K562 (cell line): ENCODE results near the gene ZNRF1. TPM values are rescaled to one million over a fixed set of nuclear protein-coding genes. Genes with fewer than 3 reads are reported as not detected.
A peak's percentile ranks its signal among the peaks of the same experiment; 100 is the strongest.

ENCODE experiments used
- CBX1 ChIP-seq: sonication (generic); IDR thresholded peaks from 2 replicates; pipeline ENCODE4 v1.6.1; 2016; ENCODE audit warnings: antibody characterized with exemption, low read depth, mild to moderate bottlenecking
- ESRRA ChIP-seq: fragments of 450-650 bp; IDR thresholded peaks from 2 replicates; pipeline ENCODE4 v1.6.1; 2014; ENCODE audit warnings: low read depth, mild to moderate bottlenecking, moderate library complexity, borderline replicate concordance
- ESRRB ChIP-seq: fragments of 250-450 bp; sonication (Bioruptor Pico); IDR thresholded peaks from 2 replicates; pipeline ENCODE4 v1.5.0; 2020; ENCODE audit warnings: mild to moderate bottlenecking, moderate library complexity, borderline replicate concordance
- GTF2E2 ChIP-seq: fragments of 200-800 bp; sonication (Bioruptor generic); IDR thresholded peaks from 2 replicates; pipeline ENCODE4 v1.6.1; 2016; ENCODE audit warnings: missing genetic modification characterization, missing compliant biosample characterization
- HNRNPLL ChIP-seq: fragments of 200-400 bp; formaldehyde crosslinking; IDR thresholded peaks from 2 replicates; pipeline ENCODE4 v1.6.1; 2017; ENCODE audit warnings: low read length, low read depth, mild to moderate bottlenecking; ENCODE audit not compliant: poor library complexity, severe bottlenecking
- KDM5B ChIP-seq: fragments of 200-600 bp; sonication (generic); IDR thresholded peaks from 2 replicates; pipeline ENCODE4 v1.6.1; 2012; ENCODE audit warnings: low read depth, mild to moderate bottlenecking, moderate library complexity, low read length, control low read depth, inconsistent platforms; ENCODE audit not compliant: insufficient replicate concordance
- NFXL1 ChIP-seq: fragments of 450-650 bp; formaldehyde crosslinking; IDR thresholded peaks from 2 replicates; pipeline ENCODE4 v1.4.0; 2021; ENCODE audit warnings: mild to moderate bottlenecking
- POU5F1 ChIP-seq: fragments of 150-350 bp; IDR thresholded peaks from 2 replicates; pipeline ENCODE4 v1.6.1; 2014; ENCODE audit warnings: borderline replicate concordance, low read length, low read depth, mild to moderate bottlenecking; ENCODE audit not compliant: partially characterized antibody
- SETDB1 ChIP-seq: IDR thresholded peaks from one replicate; pipeline ENCODE4 v1.6.1; 2012; ENCODE audit warnings: low read length, control low read depth, inconsistent platforms
- STAT5B ChIP-seq: fragments of 250-450 bp; sonication (Bioruptor Pico); IDR thresholded peaks from 2 replicates; pipeline ENCODE4 v1.8.0; 2021; ENCODE audit warnings: mild to moderate bottlenecking, inconsistent platforms
- TBP ChIP-seq: optimal IDR thresholded peaks from 2 replicates; pipeline ENCODE3; 2011; ENCODE audit warnings: low read depth, low read length, improper control_type of control experiment
- TRIM28 ChIP-seq: fragments of 450-650 bp; IDR thresholded peaks from 2 replicates; pipeline ENCODE4 v1.6.1; 2017
- WHSC1 ChIP-seq: IDR thresholded peaks from one replicate; pipeline ENCODE4 v1.6.1; 2012; ENCODE audit warnings: low read length, control low read depth, inconsistent platforms
- ZBTB2 ChIP-seq: fragments of 450-650 bp; IDR thresholded peaks from 2 replicates; pipeline ENCODE4 v1.6.1; 2016; ENCODE audit warnings: antibody characterized with exemption
- ZBTB5 ChIP-seq: fragments of 450-650 bp; IDR thresholded peaks from 2 replicates; pipeline ENCODE4 v1.6.1; 2017; ENCODE audit warnings: antibody characterized with exemption
- ZNF165 ChIP-seq: fragments of 250-450 bp; sonication (Bioruptor Pico); IDR thresholded peaks from 2 replicates; pipeline ENCODE4 v1.4.0; 2020; ENCODE audit warnings: borderline replicate concordance
- ZNF174 ChIP-seq: fragments of 250-450 bp; sonication (Bioruptor Pico); IDR thresholded peaks from 2 replicates; pipeline ENCODE4 v1.4.0; 2020; ENCODE audit warnings: mild to moderate bottlenecking
- ZNF586 ChIP-seq: fragments of 450-650 bp; formaldehyde crosslinking; conservative IDR thresholded peaks from 2 replicates; pipeline ENCODE4 v1.4.0; 2020; ENCODE audit warnings: mild to moderate bottlenecking, moderate library complexity
- polyA plus RNA-seq, 8 experiments: library from polyadenylated mRNA; depleted of rRNA in 4 of 8; stranded (reverse) in 5 of 8; unstranded in 3 of 8; fragments of >200 nt; fragmentation: Nextera tagmentation in 2 of 8; fragmentation: Illumina TruSeq in 1 of 8; extraction: Ambion mirVana in 2 of 8; extraction: Trizol in 1 of 8; gene quantifications; 2 replicates each; pipeline versions ENCODE4 v1.2.1 to v1.2.3, GENCODE V29; 2011 to 2014; ENCODE audit warnings: inconsistent platforms in 1 of 8, missing spikeins in 1 of 8
- total RNA-seq, 7 experiments: library from RNA; depleted of rRNA in 6 of 7; stranded (reverse); fragments of >200 nt in 6 of 7; fragmentation: Illumina TruSeq in 2 of 7; extraction: Trizol in 2 of 7; gene quantifications; 2 replicates each; pipeline versions ENCODE4 v1.2.1 to v1.2.3, GENCODE V29; 2011 to 2021; ENCODE audit warnings: low replicate concordance in 1 of 7
- TF ChIP-seq, protein P1 (sequence below), 2 experiments: IDR thresholded peaks in 1 of 2; conservative IDR thresholded peaks in 1 of 2; 2 replicates each; pipeline ENCODE4 v1.6.1; 2016; ENCODE audit warnings: low read depth in 2 of 2, mild to moderate bottlenecking in 1 of 2, missing compliant biosample characterization in 1 of 2, missing genetic modification characterization in 1 of 2, moderate library complexity in 1 of 2
- TF ChIP-seq, protein P2 (sequence below): fragments of 250-450 bp; sonication (Bioruptor Pico); IDR thresholded peaks from 2 replicates; pipeline ENCODE4 v1.9.0; 2021; ENCODE audit warnings: mild to moderate bottlenecking, inconsistent platforms

Gene ZNRF1
- total and polyA plus RNA-seq, 9 of the 15 experiments (the other 6 are each of a cell fraction or from before 2014, with no cell fraction given): 9.5 to 37.7 (median 20.0) TPM

GRCh38 chr16:75043175-75043895 is 44.5 kb downstream of the ZNRF1 start (continued):
- TF ChIP-seq, protein P1, sequence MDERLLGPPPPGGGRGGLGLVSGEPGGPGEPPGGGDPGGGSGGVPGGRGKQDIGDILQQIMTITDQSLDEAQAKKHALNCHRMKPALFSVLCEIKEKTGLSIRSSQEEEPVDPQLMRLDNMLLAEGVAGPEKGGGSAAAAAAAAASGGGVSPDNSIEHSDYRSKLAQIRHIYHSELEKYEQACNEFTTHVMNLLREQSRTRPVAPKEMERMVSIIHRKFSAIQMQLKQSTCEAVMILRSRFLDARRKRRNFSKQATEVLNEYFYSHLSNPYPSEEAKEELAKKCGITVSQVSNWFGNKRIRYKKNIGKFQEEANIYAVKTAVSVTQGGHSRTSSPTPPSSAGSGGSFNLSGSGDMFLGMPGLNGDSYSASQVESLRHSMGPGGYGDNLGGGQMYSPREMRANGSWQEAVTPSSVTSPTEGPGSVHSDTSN (CRISPR knock-in tag; IDR thresholded peaks at IDR 0.05; ENCODE audit: low read depth): no peak
- TF ChIP-seq, protein P1 (tag; conservative IDR thresholded peaks at IDR 0.05; ENCODE audit: low read depth): no peak
- TF ChIP-seq STAT5B (CRISPR knock-in tag) (no peak), CBX1 (no peak), ZNF165 (CRISPR knock-in tag) (no peak), TBP (peak; percentile 53), HNRNPLL (no peak), SETDB1 (no peak), ZNF586 (CRISPR knock-in tag) (no peak), ESRRB (CRISPR knock-in tag) (no peak), POU5F1 (no peak), ZNF174 (CRISPR knock-in tag) (no peak), ZBTB5 (no peak), ESRRA (no peak), TRIM28 (peak; percentile 21; the same call in 1 of the 2 replicates), WHSC1 (no peak), NFXL1 (CRISPR knock-in tag) (no peak), KDM5B (no peak), GTF2E2 (peak; percentile 43; the same call in 1 of the 2 replicates), ZBTB2 (peak; percentile 56; the same call in 1 of the 2 replicates)
- TF ChIP-seq, protein P2, sequence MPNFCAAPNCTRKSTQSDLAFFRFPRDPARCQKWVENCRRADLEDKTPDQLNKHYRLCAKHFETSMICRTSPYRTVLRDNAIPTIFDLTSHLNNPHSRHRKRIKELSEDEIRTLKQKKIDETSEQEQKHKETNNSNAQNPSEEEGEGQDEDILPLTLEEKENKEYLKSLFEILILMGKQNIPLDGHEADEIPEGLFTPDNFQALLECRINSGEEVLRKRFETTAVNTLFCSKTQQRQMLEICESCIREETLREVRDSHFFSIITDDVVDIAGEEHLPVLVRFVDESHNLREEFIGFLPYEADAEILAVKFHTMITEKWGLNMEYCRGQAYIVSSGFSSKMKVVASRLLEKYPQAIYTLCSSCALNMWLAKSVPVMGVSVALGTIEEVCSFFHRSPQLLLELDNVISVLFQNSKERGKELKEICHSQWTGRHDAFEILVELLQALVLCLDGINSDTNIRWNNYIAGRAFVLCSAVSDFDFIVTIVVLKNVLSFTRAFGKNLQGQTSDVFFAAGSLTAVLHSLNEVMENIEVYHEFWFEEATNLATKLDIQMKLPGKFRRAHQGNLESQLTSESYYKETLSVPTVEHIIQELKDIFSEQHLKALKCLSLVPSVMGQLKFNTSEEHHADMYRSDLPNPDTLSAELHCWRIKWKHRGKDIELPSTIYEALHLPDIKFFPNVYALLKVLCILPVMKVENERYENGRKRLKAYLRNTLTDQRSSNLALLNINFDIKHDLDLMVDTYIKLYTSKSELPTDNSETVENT (CRISPR knock-in tag): no peak
